Tongue (tissue), 2 donors: Measurements from ENCODE around the gene SMAD5. TPM values are rescaled to one million over a fixed set of nuclear protein-coding genes. Genes with fewer than 3 reads are reported as not detected.

Experiments used
- DNase-seq: peaks from one replicate; pipeline ENCODE4 v3.0.0-alpha.2; 2015
- total RNA-seq: library from RNA; depleted of rRNA; stranded (reverse); fragments of >200 nt; gene quantifications from one replicate; pipeline ENCODE4 v1.2.3, GENCODE V29; 2014

Gene SMAD5
- total RNA-seq, 1 donor from 2014 or later, result 72.2 TPM

GRCh38 chr5:136115183-136115865 lies 17.3 kb upstream of the SMAD5 start:
- no peak for DNase-seq

- no peak for DNase-seq
These were observed 12.1 kb upstream of the SMAD5 start for GRCh38 chr5:136120529-136120928.

- DNase-seq, result peak; percentile 52
These were observed 9.3 kb upstream of the SMAD5 start for GRCh38 chr5:136123236-136123768.

- DNase-seq, result no peak
These were observed 5.1 kb upstream of the SMAD5 start for GRCh38 chr5:136127560-136127959.

GRCh38 chr5:136128481-136128880 lies 4.2 kb upstream of the SMAD5 start:
- peak; percentile 89 for DNase-seq

- no peak for DNase-seq
These were observed 3.2 kb upstream of the SMAD5 start for GRCh38 chr5:136129445-136129844.

GRCh38 chr5:136130581-136130980 lies 2.1 kb upstream of the SMAD5 start:
- no peak for DNase-seq

- DNase-seq, result no peak
These were observed 558 bp upstream of the SMAD5 start for GRCh38 chr5:136132087-136132486.

- peak; percentile 84 for DNase-seq
These were observed 727 bp downstream of the SMAD5 start for GRCh38 chr5:136133222-136133921.

GRCh38 chr5:136133922-136134379 lies 1.3 kb downstream of the SMAD5 start:
- DNase-seq, result no peak

GRCh38 chr5:136134653-136135052 lies 2.0 kb downstream of the SMAD5 start:
- no peak for DNase-seq

GRCh38 chr5:136135536-136135935 lies 2.9 kb downstream of the SMAD5 start:
- peak; percentile 53 for DNase-seq

GRCh38 chr5:136137497-136138220 lies 5.0 kb downstream of the SMAD5 start:
- no peak for DNase-seq

- no peak for DNase-seq
These were observed 8.9 kb downstream of the SMAD5 start for GRCh38 chr5:136141561-136141960.

GRCh38 chr5:136143312-136143711 lies 10.7 kb downstream of the SMAD5 start:
- no peak for DNase-seq

GRCh38 chr5:136143763-136144162 lies 11.1 kb downstream of the SMAD5 start:
- no peak for DNase-seq

GRCh38 chr5:136145030-136145429 lies 12.4 kb downstream of the SMAD5 start:
- no peak for DNase-seq

GRCh38 chr5:136146201-136146600 lies 13.6 kb downstream of the SMAD5 start:
- no peak for DNase-seq

GRCh38 chr5:136147632-136148031 lies 15.0 kb downstream of the SMAD5 start:
- no peak for DNase-seq

- DNase-seq, result no peak
These were observed 17.2 kb downstream of the SMAD5 start for GRCh38 chr5:136149891-136150290.

- DNase-seq, result no peak
These were observed 21.1 kb downstream of the SMAD5 start for GRCh38 chr5:136153581-136154236.

- no peak for DNase-seq
These were observed 22.4 kb downstream of the SMAD5 start for GRCh38 chr5:136155078-136155477.
